NCI-H146 treated with DMSO at 0.1 percent for 48 hours (cell line): ENCODE results near the gene VSIG10.

Experiments
- DNase-seq: peaks from one replicate; lab custom pipeline; 2025; ENCODE audit not compliant: unreplicated experiment; lab: John Stamatoyannopoulos, UW

Gene VSIG10

GRCh38 chr12:118060301-118061010, 43.4 kb downstream of the VSIG10 start:
- DNase-seq, result no peak

GRCh38 chr12:118059341-118060191, 44.2 kb downstream of the VSIG10 start:
- peak; percentile 31 for DNase-seq

- DNase-seq, result no peak
These were observed 44.9 kb downstream of the VSIG10 start for GRCh38 chr12:118058881-118059280.

GRCh38 chr12:118058227-118058626, 45.6 kb downstream of the VSIG10 start:
- DNase-seq, result no peak

GRCh38 chr12:118055865-118056773, 47.7 kb downstream of the VSIG10 start:
- peak; percentile 12 for DNase-seq

GRCh38 chr12:118055144-118055557, 48.7 kb downstream of the VSIG10 start:
- no peak for DNase-seq

GRCh38 chr12:118053071-118053985, 50.5 kb downstream of the VSIG10 start:
- no peak for DNase-seq

GRCh38 chr12:118052324-118053070, 51.3 kb downstream of the VSIG10 start:
- DNase-seq, result no peak

GRCh38 chr12:118050972-118051910, 52.6 kb downstream of the VSIG10 start:
- no peak for DNase-seq

- DNase-seq, result no peak
These were observed 57.4 kb downstream of the VSIG10 start for GRCh38 chr12:118046430-118046829.

- no peak for DNase-seq
These were observed 59.2 kb downstream of the VSIG10 start for GRCh38 chr12:118044577-118044976.

GRCh38 chr12:118044075-118044474, 59.7 kb downstream of the VSIG10 start:
- DNase-seq, result no peak

GRCh38 chr12:118042091-118042490, 61.7 kb downstream of the VSIG10 start:
- DNase-seq, result no peak

GRCh38 chr12:118038137-118038536, 65.7 kb downstream of the VSIG10 start:
- DNase-seq, result peak; percentile 24

- DNase-seq, result no peak
These were observed 67.0 kb downstream of the VSIG10 start for GRCh38 chr12:118036672-118037411.

GRCh38 chr12:118035190-118036041, 68.4 kb downstream of the VSIG10 start:
- no peak for DNase-seq
